Measurements from ENCODE around the gene CEMIP. TPM values are rescaled to one million over a fixed set of nuclear protein-coding genes. Genes with fewer than 3 reads are reported as not detected.

CEMIP gene
- total RNA-seq, 4 donors from 2014 or later: 0.04 TPM; not detected in 3

DNA sequence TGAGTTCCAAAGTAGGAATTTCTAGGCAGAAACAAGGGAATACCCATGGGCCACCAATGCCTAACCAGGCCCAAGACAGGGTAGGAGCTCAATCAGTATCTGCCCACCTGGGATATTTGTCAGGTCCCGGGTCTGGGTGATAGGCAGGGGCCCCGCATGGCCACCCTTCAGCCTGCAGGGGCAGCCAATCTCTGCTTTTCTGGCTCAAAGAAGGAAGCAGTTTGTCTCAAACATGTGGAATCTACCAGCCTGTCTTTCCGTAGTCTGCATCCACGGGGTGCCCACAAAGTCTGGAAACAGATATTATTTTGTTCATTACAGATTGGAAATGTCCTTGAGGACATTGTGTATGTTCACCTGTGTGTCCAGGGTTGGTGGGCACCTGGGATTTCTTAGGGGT is 56.2 kb downstream of the CEMIP start:
- in situ Hi-C loops (cut with MboI; ENCODE audit: low sequenced_read_pairs in 4 of 4): no loop called here
- H3K4me1 ChIP-seq: no peaks in the 10 kb centered on the region
- TF ChIP-seq, protein P1, sequence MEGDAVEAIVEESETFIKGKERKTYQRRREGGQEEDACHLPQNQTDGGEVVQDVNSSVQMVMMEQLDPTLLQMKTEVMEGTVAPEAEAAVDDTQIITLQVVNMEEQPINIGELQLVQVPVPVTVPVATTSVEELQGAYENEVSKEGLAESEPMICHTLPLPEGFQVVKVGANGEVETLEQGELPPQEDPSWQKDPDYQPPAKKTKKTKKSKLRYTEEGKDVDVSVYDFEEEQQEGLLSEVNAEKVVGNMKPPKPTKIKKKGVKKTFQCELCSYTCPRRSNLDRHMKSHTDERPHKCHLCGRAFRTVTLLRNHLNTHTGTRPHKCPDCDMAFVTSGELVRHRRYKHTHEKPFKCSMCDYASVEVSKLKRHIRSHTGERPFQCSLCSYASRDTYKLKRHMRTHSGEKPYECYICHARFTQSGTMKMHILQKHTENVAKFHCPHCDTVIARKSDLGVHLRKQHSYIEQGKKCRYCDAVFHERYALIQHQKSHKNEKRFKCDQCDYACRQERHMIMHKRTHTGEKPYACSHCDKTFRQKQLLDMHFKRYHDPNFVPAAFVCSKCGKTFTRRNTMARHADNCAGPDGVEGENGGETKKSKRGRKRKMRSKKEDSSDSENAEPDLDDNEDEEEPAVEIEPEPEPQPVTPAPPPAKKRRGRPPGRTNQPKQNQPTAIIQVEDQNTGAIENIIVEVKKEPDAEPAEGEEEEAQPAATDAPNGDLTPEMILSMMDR (IDR thresholded peaks at IDR 0.05 in 4 of 5, conservative IDR thresholded peaks at IDR 0.05 in 1 of 5): no peak
- no peak for TF ChIP-seq POLR2A (IDR thresholded peaks at IDR 0.05)
- no peaks in the 10 kb centered on the region for H3K9me3 ChIP-seq
- no peaks in the 10 kb centered on the region for H3K36me3 ChIP-seq
- intact Hi-C loops (cut with DNase I; ENCODE audit: low total_unique reads): no loop called here
- no peak overlapping the region for H3K4me3 ChIP-seq
- ATAC-seq: no peak
- no peak overlapping the region for H3K27ac ChIP-seq
- no peak for DNase-seq
- no peaks in the 10 kb centered on the region for H3K27me3 ChIP-seq

DNA sequence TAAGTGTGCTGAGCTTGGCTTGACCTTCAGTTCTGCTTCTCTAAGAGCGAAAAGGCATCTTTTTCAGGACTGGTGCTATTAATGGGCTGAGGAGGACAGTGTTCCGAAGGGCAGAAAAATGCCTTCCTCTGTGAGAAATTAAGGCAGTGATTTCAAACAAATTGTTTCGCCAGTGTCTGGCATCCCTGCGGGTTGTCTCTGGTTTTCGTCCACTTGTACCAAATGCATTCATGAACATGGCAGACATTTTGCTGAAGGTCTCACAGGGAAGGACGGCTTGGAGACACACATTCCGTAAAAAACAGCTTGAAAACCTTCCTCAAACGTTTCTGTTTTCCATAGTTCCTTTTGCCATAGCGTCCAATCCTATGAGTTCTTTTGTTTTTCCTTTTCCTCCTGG is 57.1 kb downstream of the CEMIP start:
- in situ Hi-C loops (cut with MboI; ENCODE audit: low sequenced_read_pairs in 4 of 4): no loop called here

DNA sequence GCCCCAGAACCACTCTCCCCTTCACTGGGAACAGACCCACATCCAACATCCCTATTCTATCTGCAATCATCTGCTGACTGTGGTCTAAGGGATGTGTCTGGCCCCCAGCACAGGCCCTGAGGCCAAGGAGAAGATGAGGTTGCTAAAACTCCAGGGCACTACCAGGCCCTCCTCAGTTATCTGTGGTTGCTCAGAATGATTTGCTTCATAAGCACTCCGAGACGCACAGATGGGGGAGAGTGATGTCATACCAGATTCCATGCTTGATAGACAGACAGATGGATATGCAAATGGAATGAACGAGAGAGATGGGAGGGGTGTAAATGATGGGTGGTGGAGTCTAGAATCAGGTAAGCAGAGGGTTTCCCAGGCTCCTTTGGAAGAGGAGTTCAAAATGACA is 57.8 kb downstream of the CEMIP start:
- no peaks in the 10 kb centered on the region for H3K9me3 ChIP-seq

More for the DNA sequence above, 57.1 kb downstream of the CEMIP start:
- Histone ChIP-seq H3K27ac (no peak overlapping the region), H3K36me3 (no peaks in the 10 kb centered on the region), H3K4me1 (no peaks in the 10 kb centered on the region), H3K9me3 (no peaks in the 10 kb centered on the region), H3K4me3 (no peak overlapping the region), H3K27me3 (no peaks in the 10 kb centered on the region)
- no peak for DNase-seq
- intact Hi-C loops (cut with DNase I; ENCODE audit: low total_unique reads): no loop called here
- TF ChIP-seq, protein P1 (IDR thresholded peaks at IDR 0.05 in 4 of 5, conservative IDR thresholded peaks at IDR 0.05 in 1 of 5): no peak
- TF ChIP-seq POLR2A (IDR thresholded peaks at IDR 0.05): no peak
- ATAC-seq: no peak

DNA sequence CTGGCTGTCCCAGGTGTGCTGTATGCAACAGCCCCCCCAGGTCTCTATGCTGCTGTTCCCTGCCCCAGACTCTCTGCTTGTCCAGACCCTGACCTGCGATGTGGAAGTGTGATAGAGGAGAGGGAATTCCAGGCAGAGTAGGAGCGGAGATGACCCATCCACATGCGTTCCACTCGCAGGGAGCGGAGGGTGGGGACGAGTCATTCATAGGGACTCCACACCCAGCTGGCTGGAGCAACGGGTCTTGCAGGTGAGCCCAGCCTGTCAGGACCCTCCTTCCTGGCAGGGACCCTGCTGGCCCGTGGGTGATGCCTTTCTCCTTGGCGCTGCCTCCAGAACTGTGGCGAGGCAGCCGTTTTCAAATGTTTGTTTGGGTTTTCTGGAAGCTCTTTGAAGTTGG is 58.8 kb downstream of the CEMIP start:
- H3K27ac ChIP-seq: no peak overlapping the region

More for the DNA sequence above, 57.8 kb downstream of the CEMIP start:
- Histone ChIP-seq H3K4me3 (no peak overlapping the region), H3K4me1 (no peaks in the 10 kb centered on the region), H3K36me3 (no peaks in the 10 kb centered on the region), H3K27ac (no peak overlapping the region), H3K27me3 (no peaks in the 10 kb centered on the region)
- in situ Hi-C loops (cut with MboI; ENCODE audit: low sequenced_read_pairs in 4 of 4) (no loop called here), intact Hi-C loops (cut with DNase I; ENCODE audit: low total_unique reads) (no loop called here)
- ATAC-seq (no peak), DNase-seq (no peak)
- TF ChIP-seq POLR2A (IDR thresholded peaks at IDR 0.05): no peak
- TF ChIP-seq, protein P1 (IDR thresholded peaks at IDR 0.05 in 4 of 5, conservative IDR thresholded peaks at IDR 0.05 in 1 of 5): no peak

More for the DNA sequence above, 58.8 kb downstream of the CEMIP start:
- ATAC-seq: no peak
- no peaks in the 10 kb centered on the region for H3K36me3 ChIP-seq
- no peak for TF ChIP-seq POLR2A (IDR thresholded peaks at IDR 0.05)
- TF ChIP-seq, protein P1 (IDR thresholded peaks at IDR 0.05 in 4 of 5, conservative IDR thresholded peaks at IDR 0.05 in 1 of 5): no peak
- no peak for DNase-seq
- intact Hi-C loops (cut with DNase I; ENCODE audit: low total_unique reads) (no loop called here), in situ Hi-C loops (cut with MboI; ENCODE audit: low sequenced_read_pairs in 4 of 4) (no loop called here)
- H3K4me3 ChIP-seq: no peak overlapping the region
- H3K27me3 ChIP-seq: peaks cover 0 to 1% (median 0%) of the 10 kb centered on the region in 3 donors
- no peaks in the 10 kb centered on the region for H3K4me1 ChIP-seq
- H3K9me3 ChIP-seq: no peaks in the 10 kb centered on the region
